DOHH2 (cell line): ENCODE data around the gene TCF15.

ENCODE experiments used
- H3F3A ChIP-seq: fragments of 200-600 bp; sonication (generic), shearing (Covaris generic); 2 replicates; pipeline ENCODE4 v1.6.0; 2016; ENCODE audit warnings: antibody characterized with exemption, mild to moderate bottlenecking; ENCODE audit not compliant: control insufficient read depth, insufficient read depth
- H3K27ac ChIP-seq: fragments of 200-600 bp; sonication (generic); 2 replicates; pipeline ENCODE4 v1.5.1; 2014; ENCODE audit warnings: low read depth, mild to moderate bottlenecking, low read length, moderate library complexity
- H3K27me3 ChIP-seq: fragments of 200-600 bp; sonication (generic); 2 replicates; pipeline ENCODE4 v1.6.1; 2014; ENCODE audit warnings: mild to moderate bottlenecking, low read length, mixed read lengths; ENCODE audit not compliant: control insufficient read depth
- H3K36me3 ChIP-seq: fragments of 200-600 bp; sonication (generic); 2 replicates; pipeline ENCODE4 v1.6.1; 2014; ENCODE audit warnings: mild to moderate bottlenecking, low read length, moderate library complexity, mixed read lengths; ENCODE audit not compliant: control insufficient read depth
- H3K4me1 ChIP-seq: fragments of 200-600 bp; sonication (generic); 2 replicates; pipeline ENCODE4 v1.6.1; 2014; ENCODE audit warnings: mild to moderate bottlenecking, low read length, mixed read lengths; ENCODE audit not compliant: control insufficient read depth
- H3K4me2 ChIP-seq: fragments of 200-600 bp; sonication (generic); 2 replicates; pipeline ENCODE4 v1.6.0; 2014; ENCODE audit warnings: mild to moderate bottlenecking, low read length, moderate library complexity
- H3K4me3 ChIP-seq: fragments of 200-600 bp; sonication (generic); 2 replicates; pipeline ENCODE4 v1.5.1; 2014; ENCODE audit warnings: mild to moderate bottlenecking, low read length, mixed read lengths
- H3K79me2 ChIP-seq: fragments of 200-600 bp; sonication (generic); 2 replicates; pipeline ENCODE4 v1.6.1; 2014; ENCODE audit warnings: mild to moderate bottlenecking, low read length, mixed read lengths; ENCODE audit not compliant: control insufficient read depth
- H3K9me2 ChIP-seq: fragments of 200-600 bp; sonication (generic); replicated peaks from 2 replicates; pipeline ENCODE4 v1.6.1; 2014; ENCODE audit warnings: mild to moderate bottlenecking, low read length, mixed read lengths; ENCODE audit not compliant: control insufficient read depth
- H3K9me3 ChIP-seq: fragments of 200-600 bp; sonication (generic); 2 replicates; pipeline ENCODE4 v1.6.1; 2014; ENCODE audit warnings: antibody characterized with exemption, low read length, mixed read lengths; ENCODE audit not compliant: control insufficient read depth, insufficient read depth
- H4K20me1 ChIP-seq: fragments of 200-600 bp; sonication (generic); 2 replicates; pipeline ENCODE4 v1.6.0; 2014; ENCODE audit warnings: low read depth, mild to moderate bottlenecking, antibody characterized with exemption, low read length, moderate library complexity; ENCODE audit not compliant: control insufficient read depth, insufficient read depth
- CTCF ChIP-seq: fragments of 200-600 bp; sonication (generic); IDR thresholded peaks from one replicate; pipeline ENCODE4 v1.5.1; 2014; ENCODE audit warnings: antibody characterized with exemption, mild to moderate bottlenecking, low read depth, low read length; ENCODE audit not compliant: poor library complexity, severe bottlenecking
- EZH2phosphoT487 ChIP-seq: fragments of 200-600 bp; sonication (generic); IDR thresholded peaks from 2 replicates; pipeline ENCODE4 v1.6.1; 2017; ENCODE audit warnings: borderline replicate concordance, mild to moderate bottlenecking, antibody characterized with exemption, low read length, moderate library complexity, mixed read lengths

TCF15 gene

GRCh38 chr20:610130-611046 is at the start of gene TCF15:
Gene TCF15, minus strand, starts transcription at chr20:610309. Its CDS starts 72 bp downstream, at chr20:610237.
- H3K9me3 ChIP-seq: no peaks in the 10 kb centered on the region
- peaks cover 35% of the 10 kb centered on the region for H3K27me3 ChIP-seq
- H3F3A ChIP-seq: no peaks in the 10 kb centered on the region
- no peaks in the 10 kb centered on the region for H3K36me3 ChIP-seq
- no peaks in the 10 kb centered on the region for H3K4me1 ChIP-seq
- H3K9me2 ChIP-seq: no peaks in the 10 kb centered on the region
- no peak within 1 kb of the TSS for H3K27ac ChIP-seq
- TF ChIP-seq EZH2phosphoT487 (no peak), CTCF (no peak)
- H3K4me2 ChIP-seq: no peak within 1 kb of the TSS
- no peaks in the 10 kb centered on the region for H3K79me2 ChIP-seq
- H4K20me1 ChIP-seq: no peaks in the 10 kb centered on the region
- H3K4me3 ChIP-seq: no peak within 1 kb of the TSS

- no peaks in the 10 kb centered on the region for H3K79me2 ChIP-seq
- H3K4me1 ChIP-seq: peaks cover 3% of the 10 kb centered on the region
- H3K4me2 ChIP-seq: no peak overlapping the region
- H3K27ac ChIP-seq: no peak overlapping the region
- H3F3A ChIP-seq: no peaks in the 10 kb centered on the region
- H4K20me1 ChIP-seq: no peaks in the 10 kb centered on the region
- H3K27me3 ChIP-seq: peaks cover 28% of the 10 kb centered on the region
- no peaks in the 10 kb centered on the region for H3K36me3 ChIP-seq
- H3K9me3 ChIP-seq: no peaks in the 10 kb centered on the region
- no peak overlapping the region for H3K4me3 ChIP-seq
- no peaks in the 10 kb centered on the region for H3K9me2 ChIP-seq
- TF ChIP-seq EZH2phosphoT487 (no peak), CTCF (no peak)
Measured at GRCh38 chr20:658731-659291, 48.7 kb upstream of the TCF15 start.

- no peak overlapping the region for H3K27ac ChIP-seq
- TF ChIP-seq EZH2phosphoT487 (no peak), CTCF (no peak)
- no peaks in the 10 kb centered on the region for H3K36me3 ChIP-seq
- H3K9me3 ChIP-seq: no peaks in the 10 kb centered on the region
- no peaks in the 10 kb centered on the region for H3K79me2 ChIP-seq
- H3F3A ChIP-seq: no peaks in the 10 kb centered on the region
- no peak overlapping the region for H3K4me3 ChIP-seq
- no peak overlapping the region for H3K4me2 ChIP-seq
- H3K9me2 ChIP-seq: no peaks in the 10 kb centered on the region
- H4K20me1 ChIP-seq: no peaks in the 10 kb centered on the region
- peaks cover 32% of the 10 kb centered on the region for H3K27me3 ChIP-seq
- peaks cover 7% of the 10 kb centered on the region for H3K4me1 ChIP-seq
Measured at GRCh38 chr20:658202-658601, 48.1 kb upstream of the TCF15 start.
